ENCODE results near the gene ADAT1.

ADAT1 gene

GRCh38 chr16:75621170-75621477 is 2.0 kb downstream of the ADAT1 start:
- Histone ChIP-seq H3K14ac (ENCODE audit: low read length) (no peak overlapping the region), H3K9ac (ENCODE audit: low read depth, low read length, poor library complexity) (no peak overlapping the region), H3K27ac (replicated peaks; ENCODE audit: low read length) (no peak overlapping the region), H3K4me2 (ENCODE audit: insufficient read depth, low read length, poor library complexity, severe bottlenecking) (no peak overlapping the region), H2AFZ (ENCODE audit: low read length) (no peak overlapping the region), H2AK5ac (ENCODE audit: low read depth, low read length) (no peak overlapping the region), H3K27me3 (ENCODE audit: control insufficient read depth in 3 of 3, insufficient read depth in 3 of 3, low read depth in 1 of 3, low read length in 3 of 3) (no peaks in the 10 kb centered on the region), H3K9me3 (replicated peaks in 1 of 2; ENCODE audit: control insufficient read depth in 2 of 2, insufficient read depth in 1 of 2, low read depth in 1 of 2, low read length in 2 of 2) (no peaks in the 10 kb centered on the region), H4K8ac (ENCODE audit: low read depth, low read length) (no peak overlapping the region), H3K4ac (ENCODE audit: low read length) (no peak overlapping the region), H3K36me3 (replicated peaks in 1 of 2; ENCODE audit: control insufficient read depth in 2 of 2, insufficient read depth in 2 of 2, low read length in 2 of 2) (peaks cover 14 to 57% of the 10 kb centered on the region in 2 donors), H2BK5ac (ENCODE audit: low read length) (no peak overlapping the region), H2BK12ac (ENCODE audit: low read length) (no peak overlapping the region), H3K79me1 (ENCODE audit: low read depth, low read length) (no peaks in the 10 kb centered on the region), H3K18ac (ENCODE audit: low read length) (no peak overlapping the region), H2BK120ac (ENCODE audit: low read depth, low read length) (no peak overlapping the region), H3K4me1 (ENCODE audit: control insufficient read depth in 2 of 2, insufficient read depth in 1 of 2, low read depth in 1 of 2, low read length in 2 of 2) (peaks cover 0 to 3% of the 10 kb centered on the region in 2 donors), H3K4me3 (ENCODE audit: low read length in 2 of 2) (no peak overlapping the region), H3K23ac (ENCODE audit: low read depth, low read length, poor library complexity) (no peak overlapping the region), H4K91ac (ENCODE audit: low read depth, low read length, poor library complexity) (no peak overlapping the region), H2BK15ac (ENCODE audit: low read length) (no peak overlapping the region)
- WGBS, 2 donors (ENCODE audit: extremely low coverage in 2 of 2, insufficient read length in 2 of 2, insufficient replicate concordance in 1 of 2), result no CpG with 5 or more reads among the region's 2 CpGs
- no peak for DNase-seq (ENCODE audit: low spot score)

GRCh38 chr16:75620326-75621169 is 2.5 kb downstream of the ADAT1 start:
- Histone ChIP-seq H3K27ac (replicated peaks; ENCODE audit: low read length) (no peak overlapping the region), H4K8ac (ENCODE audit: low read depth, low read length) (no peak overlapping the region), H2AFZ (ENCODE audit: low read length) (no peak overlapping the region), H3K23ac (ENCODE audit: low read depth, low read length, poor library complexity) (no peak overlapping the region), H2BK120ac (ENCODE audit: low read depth, low read length) (no peak overlapping the region), H3K9ac (ENCODE audit: low read depth, low read length, poor library complexity) (no peak overlapping the region), H3K9me3 (replicated peaks in 1 of 2; ENCODE audit: control insufficient read depth in 2 of 2, insufficient read depth in 1 of 2, low read depth in 1 of 2, low read length in 2 of 2) (no peaks in the 10 kb centered on the region), H3K14ac (ENCODE audit: low read length) (no peak overlapping the region), H3K4me1 (ENCODE audit: control insufficient read depth in 2 of 2, insufficient read depth in 1 of 2, low read depth in 1 of 2, low read length in 2 of 2) (peaks cover 0 to 3% of the 10 kb centered on the region in 2 donors), H2BK12ac (ENCODE audit: low read length) (no peak overlapping the region), H3K36me3 (replicated peaks in 1 of 2; ENCODE audit: control insufficient read depth in 2 of 2, insufficient read depth in 2 of 2, low read length in 2 of 2) (peaks cover 12 to 57% of the 10 kb centered on the region in 2 donors), H2BK15ac (ENCODE audit: low read length) (no peak overlapping the region), H3K79me1 (ENCODE audit: low read depth, low read length) (no peaks in the 10 kb centered on the region), H3K18ac (ENCODE audit: low read length) (no peak overlapping the region), H2AK5ac (ENCODE audit: low read depth, low read length) (no peak overlapping the region), H4K91ac (ENCODE audit: low read depth, low read length, poor library complexity) (no peak overlapping the region), H2BK5ac (ENCODE audit: low read length) (no peak overlapping the region), H3K27me3 (ENCODE audit: control insufficient read depth in 3 of 3, insufficient read depth in 3 of 3, low read depth in 1 of 3, low read length in 3 of 3) (no peaks in the 10 kb centered on the region), H3K4me3 (ENCODE audit: low read length in 2 of 2) (peak overlapping the region in 1 of 2 donors; percentile 1), H3K4me2 (ENCODE audit: insufficient read depth, low read length, poor library complexity, severe bottlenecking) (no peak overlapping the region), H3K4ac (ENCODE audit: low read length) (no peak overlapping the region)
- DNase-seq (ENCODE audit: low spot score), result no peak
- no CpG with 5 or more reads among the region's 20 CpGs for WGBS, 2 donors (ENCODE audit: extremely low coverage in 2 of 2, insufficient read length in 2 of 2, insufficient replicate concordance in 1 of 2)

- no peaks in the 10 kb centered on the region for H3K9me3 ChIP-seq (replicated peaks in 1 of 2; ENCODE audit: control insufficient read depth in 2 of 2, insufficient read depth in 1 of 2, low read depth in 1 of 2, low read length in 2 of 2)
- H3K36me3 ChIP-seq (replicated peaks in 1 of 2; ENCODE audit: control insufficient read depth in 2 of 2, insufficient read depth in 2 of 2, low read length in 2 of 2), result peaks cover 15 to 72% of the 10 kb centered on the region in 2 donors
- no peak for DNase-seq (ENCODE audit: low spot score)
These were observed 4.3 kb downstream of the ADAT1 start for GRCh38 chr16:75618780-75619179.

GRCh38 chr16:75617121-75617520 is 6.0 kb downstream of the ADAT1 start:
- H3K4ac ChIP-seq (ENCODE audit: low read length), result no peak overlapping the region
- peaks cover 22 to 88% of the 10 kb centered on the region in 2 donors for H3K36me3 ChIP-seq (replicated peaks in 1 of 2; ENCODE audit: control insufficient read depth in 2 of 2, insufficient read depth in 2 of 2, low read length in 2 of 2)
- no peaks in the 10 kb centered on the region for H3K79me1 ChIP-seq (ENCODE audit: low read depth, low read length)
- H2BK15ac ChIP-seq (ENCODE audit: low read length), result no peak overlapping the region
- no peak for DNase-seq (ENCODE audit: low spot score)
- no peak overlapping the region for H3K18ac ChIP-seq (ENCODE audit: low read length)
- H2BK12ac ChIP-seq (ENCODE audit: low read length), result no peak overlapping the region
- H3K14ac ChIP-seq (ENCODE audit: low read length), result no peak overlapping the region
- no peak overlapping the region for H3K4me2 ChIP-seq (ENCODE audit: insufficient read depth, low read length, poor library complexity, severe bottlenecking)
- H3K4me3 ChIP-seq (ENCODE audit: low read length in 2 of 2), result no peak overlapping the region
- H3K9ac ChIP-seq (ENCODE audit: low read depth, low read length, poor library complexity), result no peak overlapping the region
- H3K27ac ChIP-seq (replicated peaks; ENCODE audit: low read length), result no peak overlapping the region
- H3K9me3 ChIP-seq (replicated peaks in 1 of 2; ENCODE audit: control insufficient read depth in 2 of 2, insufficient read depth in 1 of 2, low read depth in 1 of 2, low read length in 2 of 2), result no peaks in the 10 kb centered on the region
- peaks cover 0 to 3% of the 10 kb centered on the region in 2 donors for H3K4me1 ChIP-seq (ENCODE audit: control insufficient read depth in 2 of 2, insufficient read depth in 1 of 2, low read depth in 1 of 2, low read length in 2 of 2)
- WGBS, 2 donors (ENCODE audit: extremely low coverage in 2 of 2, insufficient read length in 2 of 2, insufficient replicate concordance in 1 of 2), result no CpG with 5 or more reads among the region's 3 CpGs
- no peak overlapping the region for H2AK5ac ChIP-seq (ENCODE audit: low read depth, low read length)
- no peak overlapping the region for H2BK120ac ChIP-seq (ENCODE audit: low read depth, low read length)
- no peak overlapping the region for H4K8ac ChIP-seq (ENCODE audit: low read depth, low read length)
- H3K23ac ChIP-seq (ENCODE audit: low read depth, low read length, poor library complexity), result no peak overlapping the region
- H4K91ac ChIP-seq (ENCODE audit: low read depth, low read length, poor library complexity), result no peak overlapping the region
- no peaks in the 10 kb centered on the region for H3K27me3 ChIP-seq (ENCODE audit: control insufficient read depth in 3 of 3, insufficient read depth in 3 of 3, low read depth in 1 of 3, low read length in 3 of 3)
- no peak overlapping the region for H2BK5ac ChIP-seq (ENCODE audit: low read length)
- H2AFZ ChIP-seq (ENCODE audit: low read length), result no peak overlapping the region

More at GRCh38 chr16:75618780-75619179, 4.3 kb downstream of the ADAT1 start:
- Histone ChIP-seq H2BK15ac (ENCODE audit: low read length) (no peak overlapping the region), H3K27me3 (ENCODE audit: control insufficient read depth in 3 of 3, insufficient read depth in 3 of 3, low read depth in 1 of 3, low read length in 3 of 3) (no peaks in the 10 kb centered on the region), H2BK120ac (ENCODE audit: low read depth, low read length) (no peak overlapping the region), H3K79me1 (ENCODE audit: low read depth, low read length) (no peaks in the 10 kb centered on the region), H3K27ac (replicated peaks; ENCODE audit: low read length) (no peak overlapping the region), H3K18ac (ENCODE audit: low read length) (no peak overlapping the region), H3K4me1 (ENCODE audit: control insufficient read depth in 2 of 2, insufficient read depth in 1 of 2, low read depth in 1 of 2, low read length in 2 of 2) (peaks cover 0 to 3% of the 10 kb centered on the region in 2 donors), H3K4me2 (ENCODE audit: insufficient read depth, low read length, poor library complexity, severe bottlenecking) (no peak overlapping the region), H3K9ac (ENCODE audit: low read depth, low read length, poor library complexity) (no peak overlapping the region), H2BK5ac (ENCODE audit: low read length) (no peak overlapping the region), H4K8ac (ENCODE audit: low read depth, low read length) (no peak overlapping the region), H4K91ac (ENCODE audit: low read depth, low read length, poor library complexity) (no peak overlapping the region), H2AK5ac (ENCODE audit: low read depth, low read length) (no peak overlapping the region), H3K4ac (ENCODE audit: low read length) (no peak overlapping the region), H2AFZ (ENCODE audit: low read length) (no peak overlapping the region), H3K4me3 (ENCODE audit: low read length in 2 of 2) (no peak overlapping the region), H3K14ac (ENCODE audit: low read length) (no peak overlapping the region), H2BK12ac (ENCODE audit: low read length) (no peak overlapping the region), H3K23ac (ENCODE audit: low read depth, low read length, poor library complexity) (no peak overlapping the region)
- no CpG with 5 or more reads among the region's 2 CpGs for WGBS, 2 donors (ENCODE audit: extremely low coverage in 2 of 2, insufficient read length in 2 of 2, insufficient replicate concordance in 1 of 2)
